DOHH2 (cell line): ENCODE results near the gene CNOT3.

Source experiments
- H3F3A ChIP-seq: fragments of 200-600 bp; sonication (generic), shearing (Covaris generic); 2 replicates; pipeline ENCODE4 v1.6.0; 2016; ENCODE audit warnings: antibody characterized with exemption, mild to moderate bottlenecking; ENCODE audit not compliant: control insufficient read depth, insufficient read depth
- H3K27ac ChIP-seq: fragments of 200-600 bp; sonication (generic); 2 replicates; pipeline ENCODE4 v1.5.1; 2014; ENCODE audit warnings: low read depth, mild to moderate bottlenecking, low read length, moderate library complexity
- H3K27me3 ChIP-seq: fragments of 200-600 bp; sonication (generic); 2 replicates; pipeline ENCODE4 v1.6.1; 2014; ENCODE audit warnings: mild to moderate bottlenecking, low read length, mixed read lengths; ENCODE audit not compliant: control insufficient read depth
- H3K36me3 ChIP-seq: fragments of 200-600 bp; sonication (generic); 2 replicates; pipeline ENCODE4 v1.6.1; 2014; ENCODE audit warnings: mild to moderate bottlenecking, low read length, moderate library complexity, mixed read lengths; ENCODE audit not compliant: control insufficient read depth
- H3K4me1 ChIP-seq: fragments of 200-600 bp; sonication (generic); 2 replicates; pipeline ENCODE4 v1.6.1; 2014; ENCODE audit warnings: mild to moderate bottlenecking, low read length, mixed read lengths; ENCODE audit not compliant: control insufficient read depth
- H3K4me2 ChIP-seq: fragments of 200-600 bp; sonication (generic); 2 replicates; pipeline ENCODE4 v1.6.0; 2014; ENCODE audit warnings: mild to moderate bottlenecking, low read length, moderate library complexity
- H3K4me3 ChIP-seq: fragments of 200-600 bp; sonication (generic); 2 replicates; pipeline ENCODE4 v1.5.1; 2014; ENCODE audit warnings: mild to moderate bottlenecking, low read length, mixed read lengths
- H3K79me2 ChIP-seq: fragments of 200-600 bp; sonication (generic); 2 replicates; pipeline ENCODE4 v1.6.1; 2014; ENCODE audit warnings: mild to moderate bottlenecking, low read length, mixed read lengths; ENCODE audit not compliant: control insufficient read depth
- H3K9me2 ChIP-seq: fragments of 200-600 bp; sonication (generic); replicated peaks from 2 replicates; pipeline ENCODE4 v1.6.1; 2014; ENCODE audit warnings: mild to moderate bottlenecking, low read length, mixed read lengths; ENCODE audit not compliant: control insufficient read depth
- H3K9me3 ChIP-seq: fragments of 200-600 bp; sonication (generic); 2 replicates; pipeline ENCODE4 v1.6.1; 2014; ENCODE audit warnings: antibody characterized with exemption, low read length, mixed read lengths; ENCODE audit not compliant: control insufficient read depth, insufficient read depth
- H4K20me1 ChIP-seq: fragments of 200-600 bp; sonication (generic); 2 replicates; pipeline ENCODE4 v1.6.0; 2014; ENCODE audit warnings: low read depth, mild to moderate bottlenecking, antibody characterized with exemption, low read length, moderate library complexity; ENCODE audit not compliant: control insufficient read depth, insufficient read depth
- EZH2phosphoT487 ChIP-seq: fragments of 200-600 bp; sonication (generic); IDR thresholded peaks from 2 replicates; pipeline ENCODE4 v1.6.1; 2017; ENCODE audit warnings: borderline replicate concordance, mild to moderate bottlenecking, antibody characterized with exemption, low read length, moderate library complexity, mixed read lengths
- TF ChIP-seq, protein P1 (sequence below): fragments of 200-600 bp; sonication (generic); IDR thresholded peaks from one replicate; pipeline ENCODE4 v1.5.1; 2014; ENCODE audit warnings: antibody characterized with exemption, mild to moderate bottlenecking, low read depth, low read length; ENCODE audit not compliant: poor library complexity, severe bottlenecking

The CNOT3 gene

DNA sequence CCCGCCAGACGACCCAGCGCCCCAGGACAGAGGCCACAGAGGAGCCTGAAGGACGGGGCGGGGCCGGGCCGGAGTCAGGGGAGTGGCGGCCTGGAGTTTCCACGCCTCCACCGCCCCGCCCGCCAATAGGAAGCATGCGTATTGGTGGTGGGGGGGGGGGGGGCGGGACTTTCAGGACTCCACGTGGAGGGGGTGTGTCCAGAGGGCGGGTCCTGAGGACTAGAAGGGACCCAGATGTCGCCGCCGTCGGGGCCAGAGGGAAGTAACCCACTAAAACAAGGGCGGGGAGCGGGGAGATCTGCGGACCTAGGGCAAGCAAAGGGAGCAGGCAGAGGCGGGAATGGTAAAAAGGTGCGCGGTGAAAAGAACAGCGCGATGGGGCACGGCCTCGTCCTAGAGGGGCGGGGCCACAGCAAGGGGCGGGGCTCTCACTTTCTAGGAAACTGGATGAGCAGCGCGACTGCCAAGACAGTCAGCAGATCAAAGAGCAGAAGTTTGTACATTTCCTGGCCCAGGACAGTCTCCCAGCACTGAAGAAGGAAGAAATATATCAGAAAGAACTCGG, 24.8 kb downstream of the CNOT3 start:
- Histone ChIP-seq H3K4me3 (peak overlapping the region; percentile 56), H3K9me2 (no peaks in the 10 kb centered on the region), H3K27ac (no peak overlapping the region), H3K4me2 (peak overlapping the region; percentile 93), H4K20me1 (peaks cover 5% of the 10 kb centered on the region), H3K27me3 (no peaks in the 10 kb centered on the region), H3K4me1 (peaks cover 34% of the 10 kb centered on the region), H3K36me3 (peaks cover 5% of the 10 kb centered on the region), H3K79me2 (peaks cover 28% of the 10 kb centered on the region), H3F3A (peaks cover 3% of the 10 kb centered on the region; the same call in 1 of the 2 replicates), H3K9me3 (no peaks in the 10 kb centered on the region)
- no peak for TF ChIP-seq EZH2phosphoT487
- TF ChIP-seq, protein P1, sequence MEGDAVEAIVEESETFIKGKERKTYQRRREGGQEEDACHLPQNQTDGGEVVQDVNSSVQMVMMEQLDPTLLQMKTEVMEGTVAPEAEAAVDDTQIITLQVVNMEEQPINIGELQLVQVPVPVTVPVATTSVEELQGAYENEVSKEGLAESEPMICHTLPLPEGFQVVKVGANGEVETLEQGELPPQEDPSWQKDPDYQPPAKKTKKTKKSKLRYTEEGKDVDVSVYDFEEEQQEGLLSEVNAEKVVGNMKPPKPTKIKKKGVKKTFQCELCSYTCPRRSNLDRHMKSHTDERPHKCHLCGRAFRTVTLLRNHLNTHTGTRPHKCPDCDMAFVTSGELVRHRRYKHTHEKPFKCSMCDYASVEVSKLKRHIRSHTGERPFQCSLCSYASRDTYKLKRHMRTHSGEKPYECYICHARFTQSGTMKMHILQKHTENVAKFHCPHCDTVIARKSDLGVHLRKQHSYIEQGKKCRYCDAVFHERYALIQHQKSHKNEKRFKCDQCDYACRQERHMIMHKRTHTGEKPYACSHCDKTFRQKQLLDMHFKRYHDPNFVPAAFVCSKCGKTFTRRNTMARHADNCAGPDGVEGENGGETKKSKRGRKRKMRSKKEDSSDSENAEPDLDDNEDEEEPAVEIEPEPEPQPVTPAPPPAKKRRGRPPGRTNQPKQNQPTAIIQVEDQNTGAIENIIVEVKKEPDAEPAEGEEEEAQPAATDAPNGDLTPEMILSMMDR, result no peak

DNA sequence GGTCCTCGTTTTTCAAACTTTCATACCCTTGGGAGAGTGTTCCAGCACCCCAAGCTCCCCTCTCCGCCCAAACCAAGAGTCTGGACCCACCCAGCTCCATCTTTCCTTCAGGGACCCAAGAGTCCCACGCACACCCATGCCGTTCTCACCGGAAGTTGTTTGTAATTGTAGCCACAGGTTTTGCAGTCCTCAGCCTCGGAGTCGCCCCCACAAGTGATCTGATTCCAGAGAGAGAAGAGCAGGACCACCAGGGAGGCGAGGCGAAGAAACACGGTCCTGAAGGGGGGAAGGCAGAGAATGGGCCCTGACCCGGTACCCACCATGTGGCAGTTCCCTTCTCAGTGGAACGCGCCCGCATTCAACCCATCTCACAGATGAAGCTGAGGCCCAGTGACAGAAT, 25.3 kb downstream of the CNOT3 start:
- Histone ChIP-seq H4K20me1 (peaks cover 5% of the 10 kb centered on the region), H3K27me3 (no peaks in the 10 kb centered on the region), H3K4me3 (peak overlapping the region; percentile 56; the same call in 1 of the 2 replicates), H3K36me3 (peaks cover 4% of the 10 kb centered on the region), H3K9me2 (no peaks in the 10 kb centered on the region), H3K9me3 (no peaks in the 10 kb centered on the region), H3K4me1 (peaks cover 34% of the 10 kb centered on the region), H3K79me2 (peaks cover 28% of the 10 kb centered on the region), H3K27ac (no peak overlapping the region), H3F3A (peaks cover 3% of the 10 kb centered on the region; the same call in 1 of the 2 replicates), H3K4me2 (peak overlapping the region; percentile 58)
- TF ChIP-seq, protein P1, result no peak
- no peak for TF ChIP-seq EZH2phosphoT487

DNA sequence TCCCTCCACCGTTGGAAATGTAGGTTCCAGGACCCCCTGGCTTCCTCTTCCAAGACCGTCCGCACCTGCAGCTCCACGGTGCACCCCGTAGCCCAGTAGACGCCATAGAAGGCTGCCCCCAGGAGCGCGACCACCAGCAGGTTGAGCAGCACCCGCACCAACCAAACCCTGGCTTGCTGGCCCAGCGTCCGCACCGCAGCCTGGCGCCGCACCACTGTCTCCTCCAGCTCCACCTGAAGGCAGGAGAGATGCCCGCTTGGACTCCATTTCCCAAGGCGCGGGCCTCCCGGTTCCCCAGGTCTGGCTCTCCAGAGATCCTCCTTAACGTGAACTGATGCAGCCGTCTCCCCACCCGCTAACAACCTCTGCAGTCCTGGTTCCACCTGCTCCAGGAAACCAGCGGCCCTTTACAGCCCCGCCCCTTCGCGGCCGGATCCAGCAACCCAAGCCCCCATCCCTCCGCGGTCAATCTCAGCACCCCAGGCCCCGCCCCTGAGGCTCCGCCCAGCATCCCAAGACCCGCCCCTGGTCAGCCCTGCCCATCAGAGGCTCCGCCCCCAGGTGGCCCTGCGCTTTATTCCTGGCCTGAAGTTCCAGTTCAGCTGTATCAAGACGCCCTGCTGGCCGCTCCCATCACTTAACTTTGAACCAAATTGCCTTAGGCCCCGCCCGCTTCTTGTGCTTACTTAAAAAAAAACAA, 27.0 kb downstream of the CNOT3 start:
- Histone ChIP-seq H3K4me1 (peaks cover 26% of the 10 kb centered on the region), H3K27me3 (no peaks in the 10 kb centered on the region)

More for the DNA sequence above, 27.0 kb downstream of the CNOT3 start:
- no peaks in the 10 kb centered on the region; the same call in 1 of the 2 replicates for H3K36me3 ChIP-seq
- no peaks in the 10 kb centered on the region for H3K9me3 ChIP-seq
- H3K4me3 ChIP-seq, result no peak overlapping the region
- no peak overlapping the region for H3K4me2 ChIP-seq
- no peaks in the 10 kb centered on the region for H3K9me2 ChIP-seq
- H3K27ac ChIP-seq, result no peak overlapping the region
- H4K20me1 ChIP-seq, result peaks cover 5% of the 10 kb centered on the region
- H3F3A ChIP-seq, result no peaks in the 10 kb centered on the region
- no peak for TF ChIP-seq EZH2phosphoT487
- TF ChIP-seq, protein P1, result no peak
- peaks cover 15% of the 10 kb centered on the region for H3K79me2 ChIP-seq
